NCI-H1436 (cell line): ENCODE results near the gene PHF3.

Experiments
- DNase-seq: peaks from one replicate; lab custom pipeline; 2025; lab: John Stamatoyannopoulos, UW

Gene PHF3, protein sequence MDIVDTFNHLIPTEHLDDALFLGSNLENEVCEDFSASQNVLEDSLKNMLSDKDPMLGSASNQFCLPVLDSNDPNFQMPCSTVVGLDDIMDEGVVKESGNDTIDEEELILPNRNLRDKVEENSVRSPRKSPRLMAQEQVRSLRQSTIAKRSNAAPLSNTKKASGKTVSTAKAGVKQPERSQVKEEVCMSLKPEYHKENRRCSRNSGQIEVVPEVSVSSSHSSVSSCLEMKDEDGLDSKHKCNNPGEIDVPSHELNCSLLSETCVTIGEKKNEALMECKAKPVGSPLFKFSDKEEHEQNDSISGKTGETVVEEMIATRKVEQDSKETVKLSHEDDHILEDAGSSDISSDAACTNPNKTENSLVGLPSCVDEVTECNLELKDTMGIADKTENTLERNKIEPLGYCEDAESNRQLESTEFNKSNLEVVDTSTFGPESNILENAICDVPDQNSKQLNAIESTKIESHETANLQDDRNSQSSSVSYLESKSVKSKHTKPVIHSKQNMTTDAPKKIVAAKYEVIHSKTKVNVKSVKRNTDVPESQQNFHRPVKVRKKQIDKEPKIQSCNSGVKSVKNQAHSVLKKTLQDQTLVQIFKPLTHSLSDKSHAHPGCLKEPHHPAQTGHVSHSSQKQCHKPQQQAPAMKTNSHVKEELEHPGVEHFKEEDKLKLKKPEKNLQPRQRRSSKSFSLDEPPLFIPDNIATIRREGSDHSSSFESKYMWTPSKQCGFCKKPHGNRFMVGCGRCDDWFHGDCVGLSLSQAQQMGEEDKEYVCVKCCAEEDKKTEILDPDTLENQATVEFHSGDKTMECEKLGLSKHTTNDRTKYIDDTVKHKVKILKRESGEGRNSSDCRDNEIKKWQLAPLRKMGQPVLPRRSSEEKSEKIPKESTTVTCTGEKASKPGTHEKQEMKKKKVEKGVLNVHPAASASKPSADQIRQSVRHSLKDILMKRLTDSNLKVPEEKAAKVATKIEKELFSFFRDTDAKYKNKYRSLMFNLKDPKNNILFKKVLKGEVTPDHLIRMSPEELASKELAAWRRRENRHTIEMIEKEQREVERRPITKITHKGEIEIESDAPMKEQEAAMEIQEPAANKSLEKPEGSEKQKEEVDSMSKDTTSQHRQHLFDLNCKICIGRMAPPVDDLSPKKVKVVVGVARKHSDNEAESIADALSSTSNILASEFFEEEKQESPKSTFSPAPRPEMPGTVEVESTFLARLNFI (N-terminal part only)

DNA sequence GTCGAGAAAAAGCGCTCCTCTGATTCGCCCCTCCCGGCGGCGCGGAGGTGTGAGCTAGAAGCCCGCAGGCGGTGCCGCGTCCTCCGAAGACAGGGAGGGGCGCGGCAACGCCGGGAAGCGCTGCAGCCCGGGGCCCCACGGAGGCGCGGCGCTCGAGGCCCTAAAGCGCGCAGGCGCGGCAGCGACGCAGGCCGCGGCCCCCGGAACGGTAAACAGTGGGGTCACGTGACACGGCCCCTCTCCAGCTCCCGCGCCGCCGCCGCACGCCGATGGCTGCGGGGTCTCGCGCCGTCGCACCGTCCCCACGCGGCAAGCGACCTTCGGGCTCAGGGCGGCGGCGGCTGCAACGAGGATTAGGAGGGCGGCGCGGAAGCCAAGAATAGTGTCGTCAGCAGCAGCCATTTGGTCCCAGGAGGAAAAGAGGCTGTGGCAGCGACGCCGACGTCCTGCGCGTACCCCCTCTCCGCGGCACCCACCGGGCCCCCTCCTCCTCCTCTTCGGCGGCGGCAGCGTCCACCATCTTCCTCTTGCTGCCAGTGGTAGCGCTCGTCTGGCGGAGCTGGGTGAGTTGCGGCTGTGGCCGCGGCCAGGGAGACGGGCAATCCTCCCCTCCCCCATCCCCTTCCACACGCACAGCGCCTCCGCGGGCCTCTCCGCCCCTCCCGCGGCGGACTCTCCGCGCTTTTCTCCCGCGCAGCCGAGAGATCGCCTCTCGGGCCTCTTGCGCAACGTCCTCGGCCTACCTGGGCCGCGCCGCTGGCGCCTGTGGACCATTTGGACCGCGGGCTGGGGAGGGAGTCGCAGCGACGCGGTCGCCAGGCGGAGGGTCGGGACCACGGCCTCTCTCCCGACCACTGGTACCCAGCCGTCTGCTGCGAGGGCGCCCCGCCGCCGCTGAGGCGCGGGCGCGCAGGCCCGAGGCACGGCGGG, at the start of gene PHF3:
Gene PHF3, plus strand, starts transcription at position 215 of the 930 bp plus-strand sequence. CDS start 10,750 bp downstream, outside the sequence.
- peak; percentile 90 for DNase-seq

DNA sequence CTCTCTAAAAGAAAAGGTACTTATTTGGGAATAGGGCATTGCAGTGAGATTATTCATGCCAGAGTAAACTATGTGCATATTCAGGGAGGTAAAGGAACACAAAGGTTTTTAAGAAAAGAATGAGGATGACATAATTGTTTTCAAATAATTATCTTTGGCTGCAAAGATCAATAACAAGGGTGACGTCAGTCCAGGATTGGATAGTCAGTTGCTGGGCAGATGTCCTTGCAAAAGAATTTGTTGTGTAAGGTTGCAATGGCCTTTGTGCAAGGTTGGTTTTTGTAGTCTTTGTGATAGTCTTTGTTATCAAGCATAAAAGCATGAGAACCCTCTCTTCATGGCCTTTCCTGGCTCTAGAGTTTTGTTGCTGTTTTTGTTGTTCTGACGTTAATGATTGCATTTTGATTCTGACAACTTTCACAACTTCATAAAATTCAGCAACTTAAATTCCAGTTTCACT, 45.6 kb upstream of the PHF3 start:
- no peak for DNase-seq

DNA sequence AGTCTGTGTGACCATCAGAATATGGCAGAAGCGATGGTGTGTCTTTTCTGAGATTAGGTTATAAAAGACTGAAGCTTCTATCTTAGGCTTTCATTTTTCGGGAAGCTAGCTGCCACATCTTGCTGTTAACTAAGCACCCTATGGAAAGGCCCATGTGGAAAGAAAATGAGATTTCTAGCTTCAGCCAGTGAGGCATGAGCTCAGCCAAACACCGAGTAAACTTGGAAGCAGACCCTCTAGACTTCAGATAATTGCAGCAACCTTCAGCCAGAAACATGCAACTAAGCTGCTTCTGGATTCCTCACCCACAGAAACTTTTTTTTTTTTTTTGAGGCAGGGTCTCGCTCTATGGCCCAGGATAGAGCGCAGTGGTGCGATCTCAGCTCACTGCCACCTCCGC, 42.7 kb upstream of the PHF3 start:
- no peak for DNase-seq

GRCh38 chr6:63597141-63598048, 38.2 kb upstream of the PHF3 start:
- DNase-seq = no peak

DNA sequence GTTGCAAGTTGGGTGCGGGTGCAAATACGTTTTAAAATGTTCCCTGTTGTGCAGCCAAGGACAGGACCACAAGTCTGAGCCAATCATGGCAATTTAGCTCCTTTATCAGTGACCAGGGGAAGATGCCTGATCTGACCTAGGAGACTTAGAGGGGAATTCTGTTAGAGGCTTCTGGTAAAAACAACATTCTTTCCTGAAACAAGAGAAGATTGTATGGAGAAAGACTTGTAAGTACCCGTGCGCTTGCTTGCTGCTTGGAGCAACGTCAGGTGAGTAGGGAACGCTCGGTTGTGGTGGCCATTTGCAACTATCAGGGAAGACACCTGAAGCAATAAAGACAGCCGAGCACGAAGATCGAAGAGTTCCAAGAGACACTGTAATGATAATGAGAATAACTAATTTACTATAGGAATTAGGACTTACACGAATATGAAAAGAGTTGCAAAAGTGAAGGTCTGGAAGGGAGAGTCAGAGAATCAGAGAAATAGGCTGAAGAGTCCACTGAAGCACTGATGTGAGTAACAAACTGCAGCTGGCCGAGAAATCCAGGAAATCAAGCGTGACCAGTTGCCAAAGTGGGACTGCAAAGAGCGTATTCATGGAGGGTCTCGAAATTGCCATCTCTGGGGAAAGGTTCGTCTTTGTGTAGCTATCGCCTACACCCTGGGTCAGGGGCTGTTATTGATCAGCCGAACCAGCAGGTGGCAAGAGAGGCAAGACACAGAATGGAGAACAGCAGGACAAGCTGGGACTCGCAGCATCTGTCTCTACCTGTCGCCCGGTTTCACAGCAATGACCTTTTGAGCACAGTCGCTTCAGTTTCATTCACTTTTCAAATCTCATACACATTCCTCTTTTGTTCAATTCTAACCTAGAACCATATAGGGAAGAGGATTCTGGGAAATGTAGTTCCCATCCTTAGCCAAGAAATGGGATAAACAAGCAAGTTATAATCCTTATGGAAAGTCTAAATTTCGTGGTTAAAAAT, 37.3 kb upstream of the PHF3 start:
- DNase-seq = peak; percentile 81

- no peak for DNase-seq
Measured at GRCh38 chr6:63599243-63599642, 36.4 kb upstream of the PHF3 start.

- DNase-seq = no peak
Measured at GRCh38 chr6:63600136-63600535, 35.5 kb upstream of the PHF3 start.

DNA sequence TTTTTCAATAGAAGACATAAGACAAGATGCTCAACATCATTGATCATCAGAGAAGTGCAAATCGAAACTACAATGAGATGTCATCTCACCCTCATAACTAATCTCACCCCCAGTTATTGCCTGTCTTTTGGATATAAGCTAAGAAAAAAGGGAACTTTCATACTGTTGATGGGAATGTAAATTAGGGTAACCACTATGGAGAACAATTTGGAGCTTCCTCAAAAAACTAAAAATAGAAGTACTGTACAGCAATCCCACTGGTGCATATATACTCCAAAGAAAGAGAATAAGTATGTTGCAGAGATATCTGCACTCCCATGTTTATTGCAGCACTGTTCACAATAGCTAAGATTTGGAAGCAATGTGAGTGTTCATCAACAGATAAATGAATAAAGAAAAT, 26.4 kb upstream of the PHF3 start:
- no peak for DNase-seq

DNA sequence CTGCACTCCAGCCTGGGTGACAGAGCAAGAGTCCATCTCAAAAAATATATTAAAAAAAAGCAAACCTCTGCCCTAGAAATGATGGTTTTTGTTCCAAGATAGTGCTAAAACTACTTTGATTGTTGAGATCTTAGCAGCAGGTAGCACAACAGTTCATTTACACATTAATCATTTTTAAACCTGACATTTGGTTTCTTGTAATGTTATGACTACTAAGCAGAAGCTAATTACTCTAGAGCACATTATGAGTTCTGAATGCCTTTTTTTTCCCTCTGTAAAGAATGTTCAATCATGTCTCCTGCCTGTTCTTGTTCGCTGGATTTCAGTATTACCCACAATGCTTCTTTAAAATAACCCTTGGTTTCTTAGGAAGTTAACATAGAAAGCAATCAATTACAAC, 24.7 kb upstream of the PHF3 start:
- DNase-seq = no peak

- DNase-seq = no peak
Measured at GRCh38 chr6:63611560-63611959, 24.0 kb upstream of the PHF3 start.

GRCh38 chr6:63615590-63615989, 20.0 kb upstream of the PHF3 start:
- DNase-seq = no peak

DNA sequence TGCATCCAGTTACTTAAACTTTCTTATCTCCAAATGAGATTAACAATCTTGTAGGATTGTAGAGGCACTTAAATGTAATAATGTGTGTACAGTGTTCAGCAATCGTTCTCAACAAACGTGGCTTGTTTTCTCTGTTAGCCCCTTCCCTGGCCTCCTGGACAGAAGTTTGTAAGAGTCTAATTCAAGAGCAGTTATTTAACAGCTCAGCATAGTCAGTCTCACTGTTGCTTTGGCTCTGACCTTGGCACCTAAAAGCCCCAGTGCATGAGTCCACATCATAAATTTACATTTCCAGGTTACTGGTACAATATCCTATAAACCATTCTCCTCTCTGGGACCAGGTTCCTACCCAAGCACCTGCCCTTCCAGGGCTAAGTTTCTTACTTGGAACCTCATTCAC, 11.5 kb upstream of the PHF3 start:
- DNase-seq = no peak

DNA sequence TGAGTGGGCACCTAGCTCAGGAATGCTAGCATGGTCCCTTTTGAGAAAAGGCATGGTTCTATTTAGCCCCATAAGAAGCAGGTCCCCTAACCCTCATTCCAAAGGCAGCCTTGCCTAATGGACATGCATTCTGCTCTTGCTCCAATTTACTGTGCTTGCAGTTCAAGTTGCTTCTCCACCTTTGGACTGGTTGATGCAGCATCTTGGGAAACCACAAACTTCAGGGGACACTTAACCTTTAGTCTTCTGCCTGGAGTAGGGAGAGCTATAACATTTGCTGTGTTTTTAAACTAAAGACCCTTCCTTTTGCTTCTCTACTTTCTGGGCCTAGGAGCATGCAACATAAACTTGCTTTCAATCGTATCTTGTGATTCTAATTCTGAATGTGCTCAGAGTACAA, 5.1 kb upstream of the PHF3 start:
- no peak for DNase-seq

- no peak for DNase-seq
Measured at GRCh38 chr6:63634630-63635029, 972 bp upstream of the PHF3 start.

- DNase-seq = no peak
Measured at GRCh38 chr6:63635215-63635587, 401 bp upstream of the PHF3 start.

DNA sequence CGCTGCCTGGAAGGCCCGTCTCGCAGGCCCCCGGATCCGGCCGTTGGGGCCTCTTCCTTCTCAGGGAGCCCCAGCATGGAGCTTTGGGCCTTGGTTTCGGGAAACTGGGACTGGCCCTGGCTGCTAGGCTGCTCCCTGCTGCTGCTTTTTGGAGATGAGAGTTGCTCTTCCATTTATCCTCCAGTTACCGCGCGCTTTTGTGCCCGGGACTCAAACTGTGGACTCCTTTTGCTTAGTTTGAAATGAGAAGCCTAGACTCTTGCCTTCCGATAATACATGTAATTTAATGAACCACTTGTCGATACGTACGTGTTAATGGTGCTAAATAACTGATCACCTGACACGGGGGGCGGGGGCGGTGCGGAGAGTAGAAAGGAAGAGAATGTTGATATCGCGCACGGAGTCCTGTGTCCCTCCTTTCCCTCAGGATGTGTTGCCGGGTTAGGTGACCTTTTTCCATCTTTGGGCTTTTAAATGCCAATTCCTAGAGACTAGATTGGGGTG, 968 bp downstream of the PHF3 start:
- DNase-seq = peak; percentile 47

GRCh38 chr6:63637865-63638445, 2.4 kb downstream of the PHF3 start:
- no peak for DNase-seq

DNA sequence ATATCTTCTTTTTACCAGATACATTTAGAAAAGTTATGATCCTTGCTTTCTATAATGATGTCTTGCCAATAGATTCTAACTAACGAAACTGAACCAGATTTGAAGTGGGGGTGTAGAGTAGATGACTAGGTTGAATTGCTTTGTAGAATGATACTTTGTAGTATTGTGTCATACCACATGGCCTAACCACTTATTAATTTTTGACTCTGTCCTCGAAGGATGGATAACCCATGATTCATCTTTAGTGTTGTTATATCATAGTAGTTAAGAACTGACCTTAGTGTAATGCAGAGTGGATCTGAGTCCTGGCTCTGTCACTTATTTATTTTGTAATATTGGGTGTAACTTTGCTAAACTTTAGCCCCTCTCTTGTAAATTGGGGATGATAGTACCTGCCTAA, 4.5 kb downstream of the PHF3 start:
- DNase-seq = no peak
